Left lung (tissue), 10 donors: ENCODE measurements around the gene PRKCZ. TPM values are rescaled to one million over a fixed set of nuclear protein-coding genes. Genes with fewer than 3 reads are reported as not detected.

ENCODE experiments used
- ATAC-seq: fragments of 200-7000 bp; cut with Tn5 transposase; one replicate; pipeline ENCODE4 v1.9.1; 2020; ENCODE audit warnings: moderate library complexity
- DNase-seq, 4 donors: peaks; one replicate each; pipeline ENCODE4 v3.0.0-alpha.2; 2013 to 2020
- H3K27ac ChIP-seq, 2 donors: fragments of 200-600 bp; sonication (generic) in 1 of 2; one replicate each; pipeline versions ENCODE4 v1.5.0 to v1.8.0; 2020 to 2021
- H3K27me3 ChIP-seq, 2 donors: fragments of 200-600 bp; sonication (generic) in 1 of 2; one replicate each; pipeline versions ENCODE4 v1.5.0 to v1.8.0; 2020 to 2021
- H3K36me3 ChIP-seq, 2 donors: fragments of 200-600 bp; sonication (generic) in 1 of 2; one replicate each; pipeline versions ENCODE4 v1.5.0 to v1.8.0; 2020 to 2021
- H3K4me1 ChIP-seq, 2 donors: fragments of 200-600 bp; one replicate each; pipeline ENCODE4 v1.8.0; 2021
- H3K4me3 ChIP-seq, 2 donors: fragments of 200-600 bp; sonication (generic) in 1 of 2; one replicate each; pipeline versions ENCODE4 v1.5.0 to v1.8.0; 2020 to 2021; ENCODE audit warnings: mild to moderate bottlenecking in 1 of 2
- H3K9me3 ChIP-seq, 2 donors: fragments of 200-600 bp; sonication (generic) in 1 of 2; one replicate each; pipeline versions ENCODE4 v1.5.0 to v1.8.0; 2020 to 2021
- intact Hi-C, 2 donors: fragments of 100-400 bp; cut with DNase I; formaldehyde crosslinking; loops; one replicate each; pipeline versions ENCODE4 v1.11.2 to v1.14.2; 2022
- polyA plus RNA-seq, 6 donors: library from polyadenylated mRNA; unstranded; fragments of 120-200 nt; gene quantifications; one replicate each; pipeline ENCODE4 v1.2.1, GENCODE V29; 2013; ENCODE audit not compliant: insufficient read length in 6 of 6
- total RNA-seq, 2 donors: library from RNA; stranded (reverse); fragmentation: NEBNext Ultra II Directional; extraction: Animal tissue kit (Norgen Biotek cat#: 25700); gene quantifications; one replicate each; pipeline ENCODE4 v1.2.1, GENCODE V29; 2021
- TF ChIP-seq, protein P1 (sequence below), 2 donors: fragments of 200-600 bp; sonication (generic) in 1 of 2; IDR thresholded peaks; one replicate each; pipeline versions ENCODE4 v1.5.0 to v1.8.0; 2021; ENCODE audit warnings: antibody characterized with exemption in 2 of 2
- donor health status: DM: no; HTN: yes; CAD: no.
- donor health status: DM: no; HTN: no; CAD: no.

The PRKCZ gene
- total and polyA plus RNA-seq, 8 donors, result 37.5 to 129 (median 48.0) TPM

DNA sequence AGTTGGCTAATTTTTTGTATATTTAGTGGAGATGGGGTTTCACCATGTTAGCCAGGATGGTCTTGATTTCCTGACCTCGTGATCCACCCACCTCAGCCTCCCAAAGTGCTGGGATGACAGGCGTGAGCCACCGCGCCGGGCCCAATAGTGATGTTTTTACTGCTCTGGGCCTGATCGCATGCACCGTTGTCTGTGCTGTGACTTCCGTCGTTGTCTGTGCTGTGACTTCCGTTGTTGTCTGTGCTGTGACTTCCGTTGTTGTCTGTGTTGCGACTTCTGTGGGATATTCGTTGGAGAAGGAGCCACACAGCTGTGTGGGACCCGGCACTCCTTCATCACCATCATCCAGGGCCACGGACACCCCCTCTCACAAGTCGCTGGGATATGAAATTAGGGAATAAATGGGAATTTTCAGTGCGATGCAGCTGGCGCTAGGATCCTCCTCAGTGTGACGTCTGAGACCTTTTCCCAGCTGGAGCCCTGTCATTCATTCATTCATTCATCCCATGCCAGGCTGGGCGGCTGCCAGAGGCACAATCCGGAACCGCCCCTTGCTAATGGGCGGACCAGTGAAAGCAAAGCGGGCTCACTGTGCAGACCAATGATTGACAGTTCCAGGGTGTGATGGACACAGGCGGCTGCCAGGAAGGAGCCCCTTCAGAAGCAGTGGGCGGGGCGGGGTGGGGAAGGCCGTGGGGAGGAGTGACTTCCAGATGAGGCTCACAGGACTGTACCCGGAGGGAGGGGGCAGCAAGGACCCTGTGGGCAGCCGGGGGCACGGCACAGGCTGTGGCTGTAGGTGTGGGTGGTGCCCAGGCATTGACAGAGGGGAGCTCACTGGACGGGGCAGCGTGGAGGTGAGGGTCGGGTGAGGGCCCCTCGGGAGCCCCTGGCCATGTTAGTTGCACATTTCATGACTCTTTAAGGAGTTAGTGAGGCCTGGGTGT is 48.9 kb downstream of the PRKCZ start:
- Histone ChIP-seq H3K27ac (peak overlapping the region in 1 of 2 donors; percentile 76), H3K27me3 (no peaks in the 10 kb centered on the region), H3K9me3 (peaks cover 0 to 14% of the 10 kb centered on the region in 2 donors), H3K4me3 (no peak overlapping the region), H3K4me1 (peaks cover 0 to 16% of the 10 kb centered on the region in 2 donors), H3K36me3 (no peaks in the 10 kb centered on the region)
- intact Hi-C loops, result no loop called here
- peak in 1 of 4 donors; percentile 60 for DNase-seq
- ATAC-seq, result no peak
- TF ChIP-seq, protein P1, sequence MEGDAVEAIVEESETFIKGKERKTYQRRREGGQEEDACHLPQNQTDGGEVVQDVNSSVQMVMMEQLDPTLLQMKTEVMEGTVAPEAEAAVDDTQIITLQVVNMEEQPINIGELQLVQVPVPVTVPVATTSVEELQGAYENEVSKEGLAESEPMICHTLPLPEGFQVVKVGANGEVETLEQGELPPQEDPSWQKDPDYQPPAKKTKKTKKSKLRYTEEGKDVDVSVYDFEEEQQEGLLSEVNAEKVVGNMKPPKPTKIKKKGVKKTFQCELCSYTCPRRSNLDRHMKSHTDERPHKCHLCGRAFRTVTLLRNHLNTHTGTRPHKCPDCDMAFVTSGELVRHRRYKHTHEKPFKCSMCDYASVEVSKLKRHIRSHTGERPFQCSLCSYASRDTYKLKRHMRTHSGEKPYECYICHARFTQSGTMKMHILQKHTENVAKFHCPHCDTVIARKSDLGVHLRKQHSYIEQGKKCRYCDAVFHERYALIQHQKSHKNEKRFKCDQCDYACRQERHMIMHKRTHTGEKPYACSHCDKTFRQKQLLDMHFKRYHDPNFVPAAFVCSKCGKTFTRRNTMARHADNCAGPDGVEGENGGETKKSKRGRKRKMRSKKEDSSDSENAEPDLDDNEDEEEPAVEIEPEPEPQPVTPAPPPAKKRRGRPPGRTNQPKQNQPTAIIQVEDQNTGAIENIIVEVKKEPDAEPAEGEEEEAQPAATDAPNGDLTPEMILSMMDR (IDR thresholded peaks at IDR 0.05), result no peak

DNA sequence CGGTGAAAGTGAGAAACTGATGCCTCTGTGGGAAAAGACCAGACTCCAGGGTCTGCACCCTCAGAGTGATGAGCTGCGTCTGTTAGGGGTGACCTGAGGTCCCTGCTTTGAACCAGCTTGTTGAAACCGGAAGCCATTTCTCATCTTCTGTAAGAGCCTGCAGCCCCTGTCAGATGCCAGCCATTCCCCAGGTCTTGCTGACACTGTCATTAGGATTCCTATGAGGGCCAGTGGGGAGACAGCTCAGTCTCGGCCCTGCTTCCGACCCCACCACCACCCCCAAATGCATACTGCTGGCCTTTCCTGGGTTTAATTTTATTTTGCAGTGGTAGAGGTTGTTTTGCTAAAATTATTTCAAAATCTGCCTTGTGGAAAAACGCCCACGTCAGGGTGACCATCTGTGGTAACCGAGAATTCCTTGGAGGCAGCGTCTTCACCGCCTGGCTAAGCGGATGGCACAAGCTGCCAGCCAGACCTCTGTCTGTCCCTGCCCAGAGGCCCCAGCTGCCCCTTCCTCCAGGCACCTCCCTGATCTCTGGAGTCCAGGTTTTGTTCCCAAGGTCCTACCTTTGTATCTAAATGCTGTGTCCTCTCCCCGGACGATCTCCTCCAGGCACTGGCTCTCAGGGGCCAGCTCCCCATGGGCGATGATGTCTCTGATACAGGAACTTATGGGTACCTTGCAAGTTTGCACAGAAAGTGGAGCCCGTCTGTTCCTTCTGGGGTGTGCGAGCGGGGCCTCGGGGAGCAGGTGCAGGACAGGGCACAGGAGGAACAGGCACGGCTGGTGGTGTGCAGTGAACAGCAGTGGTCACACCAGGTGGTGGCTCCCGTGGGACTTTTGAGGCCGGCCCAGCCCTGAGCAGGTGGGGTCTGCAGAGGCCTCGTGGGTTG is 49.9 kb downstream of the PRKCZ start:
- no peak overlapping the region for H3K4me3 ChIP-seq
- no peaks in the 10 kb centered on the region for H3K36me3 ChIP-seq
- H3K27ac ChIP-seq, result no peak overlapping the region
- no peak for ATAC-seq
- DNase-seq, result peak in 1 of 4 donors; percentile 75
- peaks cover 3 to 24% of the 10 kb centered on the region in 2 donors for H3K4me1 ChIP-seq
- intact Hi-C loops, result no loop called here
- TF ChIP-seq, protein P1 (IDR thresholded peaks at IDR 0.05), result no peak
- H3K27me3 ChIP-seq, result no peaks in the 10 kb centered on the region
- H3K9me3 ChIP-seq, result peaks cover 0 to 14% of the 10 kb centered on the region in 2 donors

DNA sequence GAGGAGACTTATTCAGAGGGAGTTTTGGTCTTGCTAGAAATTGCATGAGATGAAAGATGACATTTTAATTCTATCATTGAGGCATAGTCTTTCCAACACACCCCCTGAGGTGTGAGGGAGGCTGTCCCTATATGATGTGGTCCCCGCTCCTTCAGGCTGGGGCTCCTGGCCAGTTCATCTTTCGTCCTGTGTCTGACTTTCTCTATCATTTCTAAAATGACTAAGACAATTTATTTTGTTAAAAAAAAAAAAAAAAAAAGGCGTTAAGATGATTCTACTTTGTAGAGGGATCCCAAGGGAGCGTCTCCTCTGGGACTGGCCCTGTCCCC is 50.5 kb downstream of the PRKCZ start:
- peaks cover 0 to 14% of the 10 kb centered on the region in 2 donors for H3K9me3 ChIP-seq
- ATAC-seq, result no peak
- H3K27ac ChIP-seq, result no peak overlapping the region
- TF ChIP-seq, protein P1 (IDR thresholded peaks at IDR 0.05), result no peak
- H3K4me1 ChIP-seq, result peaks cover 3 to 25% of the 10 kb centered on the region in 2 donors
- intact Hi-C loops, result no loop called here
- H3K27me3 ChIP-seq, result no peaks in the 10 kb centered on the region
- DNase-seq, result peak in 1 of 4 donors; percentile 0
- no peak overlapping the region for H3K4me3 ChIP-seq
- no peaks in the 10 kb centered on the region for H3K36me3 ChIP-seq

DNA sequence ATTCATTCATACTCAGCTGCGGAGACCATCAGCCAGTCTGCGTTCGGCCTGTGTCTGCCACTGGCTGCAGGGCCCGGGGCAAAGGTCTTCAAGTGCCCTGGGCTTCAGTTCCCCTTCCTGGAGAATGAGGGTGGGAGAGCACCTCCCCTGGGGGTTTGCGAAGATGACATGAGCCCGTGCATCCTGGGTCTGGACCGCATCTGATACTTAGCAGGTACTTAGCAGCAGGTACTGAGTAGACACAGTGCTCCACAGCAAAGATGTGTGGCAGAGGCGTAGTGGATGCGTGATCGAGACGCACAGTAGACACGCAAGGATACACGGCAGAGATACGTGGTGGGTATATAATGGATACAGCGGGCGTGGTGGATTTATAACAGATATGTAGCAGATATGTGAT is 51.3 kb downstream of the PRKCZ start:
- Histone ChIP-seq H3K9me3 (peaks cover 0 to 13% of the 10 kb centered on the region in 2 donors), H3K4me3 (no peak overlapping the region), H3K27me3 (no peaks in the 10 kb centered on the region), H3K36me3 (no peaks in the 10 kb centered on the region), H3K27ac (no peak overlapping the region), H3K4me1 (peaks cover 3 to 28% of the 10 kb centered on the region in 2 donors)
- TF ChIP-seq, protein P1 (IDR thresholded peaks at IDR 0.05), result no peak
- DNase-seq (peak in 1 of 4 donors; percentile 27), ATAC-seq (no peak)
- intact Hi-C loops, result no loop called here
